HG03175 (cell line): ENCODE measurements around the gene RBBP7.

ENCODE experiments used
- ATAC-seq: cut with Tn5 transposase; IDR thresholded peaks from one replicate; pipeline ENCODE4 v1.9.1; 2021; ENCODE audit warnings: mild to moderate bottlenecking, moderate library complexity; ENCODE audit not compliant: unreplicated experiment

RBBP7 gene

GRCh38 chrX:16870095-16870861, at the start of gene RBBP7:
TSS of gene RBBP7 (minus strand) at chrX:16870362. CDS start at chrX:16870053, 309 bp downstream.
- peak; percentile 68 for ATAC-seq

- no peak for ATAC-seq
Observed at GRCh38 chrX:16918979-16919378, 48.8 kb upstream of the RBBP7 start.

DNA sequence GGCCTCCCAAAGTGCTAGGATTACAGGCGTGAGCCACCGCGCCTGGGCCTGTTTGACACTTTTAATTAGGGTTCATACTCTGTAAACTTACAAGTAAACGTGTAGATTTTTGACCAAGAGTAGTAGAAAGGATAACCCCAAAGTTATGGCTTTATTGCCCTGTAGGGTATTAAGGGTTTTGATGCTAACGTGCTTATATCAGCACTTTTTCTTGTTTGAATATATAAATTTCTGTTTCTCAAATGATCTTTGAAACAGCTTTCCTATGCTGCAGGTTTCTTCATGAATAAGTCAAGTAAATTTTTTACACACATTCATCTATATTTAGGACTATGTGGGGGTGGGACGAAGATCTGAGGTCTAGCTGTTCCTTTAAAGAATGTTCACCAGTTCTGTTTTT, 47.0 kb upstream of the RBBP7 start:
- ATAC-seq, result no peak

GRCh38 chrX:16916561-16916960, 46.4 kb upstream of the RBBP7 start:
- ATAC-seq, result no peak

DNA sequence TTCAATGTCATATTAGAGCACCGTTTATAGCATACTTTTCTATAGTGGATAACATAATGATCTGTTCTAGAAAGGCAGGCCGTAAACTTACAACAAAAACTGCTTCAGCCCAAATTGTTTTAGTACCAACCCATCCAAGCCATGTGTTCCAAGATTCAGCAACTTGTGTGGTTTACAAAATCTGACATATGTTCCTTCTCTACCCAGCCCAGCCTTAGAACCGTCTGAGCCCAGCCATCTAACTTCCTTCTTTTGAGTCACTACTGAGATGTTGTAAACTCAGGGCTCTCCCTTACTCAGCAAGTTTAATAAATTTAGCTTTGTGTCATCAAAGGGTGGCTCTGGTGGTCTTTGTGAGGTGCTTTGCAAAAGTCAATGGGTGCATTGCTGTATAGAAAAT, 43.9 kb upstream of the RBBP7 start:
- no peak for ATAC-seq

GRCh38 chrX:16910376-16910775, 40.2 kb upstream of the RBBP7 start:
- ATAC-seq, result no peak

GRCh38 chrX:16903274-16904022, 33.3 kb upstream of the RBBP7 start:
- peak; percentile 70 for ATAC-seq

DNA sequence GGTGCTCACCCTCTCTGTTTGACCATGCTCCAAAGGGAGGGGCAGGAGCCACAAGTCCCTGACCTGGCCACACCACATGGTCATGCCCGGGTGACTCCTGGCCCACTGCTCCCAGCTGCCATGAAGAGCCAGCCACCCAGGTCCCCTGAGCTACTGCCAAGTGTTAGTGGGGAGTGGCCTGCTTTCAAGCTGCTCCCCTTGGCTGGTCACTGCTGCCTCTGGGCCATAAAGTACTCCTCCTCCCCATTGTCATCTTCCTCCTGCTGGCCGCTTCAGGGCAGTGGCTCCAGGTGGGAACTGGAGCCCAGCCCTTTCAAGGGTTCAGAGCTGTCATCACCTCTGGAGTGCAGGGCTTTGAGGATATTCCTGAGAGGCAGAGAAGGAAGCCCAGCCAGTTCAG, 27.3 kb upstream of the RBBP7 start:
- ATAC-seq, result no peak

GRCh38 chrX:16892504-16893362, 22.6 kb upstream of the RBBP7 start:
- peak; percentile 59 for ATAC-seq

DNA sequence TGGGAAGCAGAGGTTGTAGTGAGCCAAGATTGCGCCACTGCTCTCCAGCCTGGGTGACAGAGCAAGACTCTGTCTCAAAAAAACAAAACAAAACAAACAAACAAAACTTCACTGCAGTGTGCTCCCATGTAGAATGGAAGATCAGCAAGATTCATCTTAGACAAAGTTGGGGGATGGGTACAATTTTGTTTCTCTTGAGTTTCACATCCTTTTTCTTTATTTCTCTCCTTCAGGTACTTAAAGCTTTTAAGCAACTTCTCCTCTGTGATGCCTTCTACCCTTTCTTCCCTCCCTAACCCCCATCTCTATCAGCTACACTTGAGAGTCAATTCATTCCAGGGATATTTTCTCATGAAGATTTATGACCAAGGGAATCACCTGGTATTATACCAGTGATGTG, 15.5 kb upstream of the RBBP7 start:
- no peak for ATAC-seq

GRCh38 chrX:16883487-16883804, 13.3 kb upstream of the RBBP7 start:
- no peak for ATAC-seq

DNA sequence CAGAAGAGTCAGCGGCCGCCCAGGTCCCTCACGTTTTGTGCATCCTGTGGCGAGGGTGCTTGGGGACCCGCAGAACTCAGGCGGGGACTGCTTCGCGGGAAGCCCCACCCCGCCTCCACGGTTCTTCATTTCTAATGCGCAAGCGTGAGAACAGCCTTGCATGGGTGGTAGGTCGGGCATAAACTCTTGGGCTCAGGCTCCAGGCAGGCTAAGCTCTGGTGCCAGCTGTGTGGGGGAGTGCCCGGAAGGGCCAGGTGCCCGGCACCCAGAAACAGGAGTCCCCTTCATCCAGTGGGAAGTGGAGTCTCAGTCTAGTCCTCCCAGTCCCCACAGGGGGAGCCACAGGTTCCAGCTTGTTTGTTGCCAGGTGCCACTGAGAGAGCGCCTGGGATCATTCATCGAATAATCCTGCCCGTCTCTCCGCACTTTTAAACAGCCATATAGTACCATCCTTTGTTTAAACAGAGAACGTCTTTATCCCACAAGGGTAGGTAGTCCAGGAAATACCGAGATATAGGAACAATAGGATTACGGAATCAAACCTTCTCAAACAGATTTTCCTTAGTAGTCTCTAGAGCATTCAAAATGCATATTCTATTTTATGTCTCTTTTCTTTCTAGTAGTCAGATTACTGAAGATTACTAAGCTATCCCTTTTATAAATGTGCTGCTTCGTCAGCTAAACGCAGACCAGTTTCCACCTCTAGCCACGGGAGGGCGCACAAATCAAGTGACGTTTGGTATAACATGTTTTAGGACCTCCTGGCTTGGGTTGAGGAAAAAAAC, 12.7 kb upstream of the RBBP7 start:
- peak; percentile 56 for ATAC-seq

DNA sequence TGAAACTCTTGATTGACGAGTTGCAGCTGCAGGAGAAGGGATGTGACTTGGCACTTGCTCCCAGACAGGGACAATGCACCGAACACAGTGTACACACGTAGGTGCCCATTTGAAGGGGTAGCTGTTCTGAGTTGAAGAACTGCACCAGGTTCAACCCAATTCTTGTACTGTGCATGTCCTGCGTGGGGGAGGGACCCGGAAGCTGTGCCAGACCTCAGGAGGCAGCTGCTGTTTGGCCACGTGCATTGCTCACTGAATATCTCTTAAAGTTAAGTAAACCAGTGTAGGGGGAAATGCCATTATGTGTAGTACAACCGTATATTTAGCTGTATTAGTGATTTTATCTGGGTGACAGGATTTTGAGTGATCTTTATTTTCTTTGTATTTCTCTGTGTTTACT, 12.0 kb upstream of the RBBP7 start:
- ATAC-seq, result no peak

DNA sequence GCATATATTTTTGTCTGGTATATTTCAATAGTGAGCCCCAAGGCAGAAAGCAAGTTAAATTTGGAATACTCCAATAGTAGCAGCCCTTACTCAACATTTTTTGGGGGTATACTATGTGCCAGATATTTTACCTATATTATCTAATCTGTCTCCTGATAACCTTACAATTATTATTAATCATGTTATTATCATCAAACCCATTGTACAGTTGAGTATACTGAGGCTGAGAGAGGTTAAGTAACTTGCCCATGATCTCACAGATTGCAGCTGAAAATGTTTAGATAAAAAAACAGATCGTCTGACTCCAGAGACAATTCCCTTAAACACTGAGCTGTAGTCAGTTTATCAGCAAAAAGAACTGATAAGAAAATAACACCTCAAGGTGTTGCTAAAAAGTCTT, 6.5 kb upstream of the RBBP7 start:
- ATAC-seq, result no peak

GRCh38 chrX:16874458-16875095, 4.4 kb upstream of the RBBP7 start:
- ATAC-seq, result no peak

DNA sequence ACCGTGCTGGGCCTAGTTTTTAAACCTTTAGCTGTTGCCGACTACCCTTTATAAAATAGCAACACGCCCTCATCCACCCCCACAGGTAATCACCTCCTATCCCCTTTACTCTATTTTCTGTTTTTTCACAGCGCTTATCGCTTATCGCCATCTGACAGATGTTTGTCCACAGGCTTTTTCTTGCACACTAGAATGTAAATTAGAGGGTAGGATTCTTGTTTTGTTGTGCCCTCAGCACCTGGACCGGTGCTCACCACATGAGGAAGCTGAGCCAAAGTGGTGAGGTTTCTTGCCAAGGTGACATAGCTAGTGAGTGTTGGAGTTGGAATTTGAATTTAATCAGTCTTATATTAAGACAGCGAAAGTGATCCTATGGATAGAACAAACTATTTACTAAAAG, 2.9 kb upstream of the RBBP7 start:
- no peak for ATAC-seq

DNA sequence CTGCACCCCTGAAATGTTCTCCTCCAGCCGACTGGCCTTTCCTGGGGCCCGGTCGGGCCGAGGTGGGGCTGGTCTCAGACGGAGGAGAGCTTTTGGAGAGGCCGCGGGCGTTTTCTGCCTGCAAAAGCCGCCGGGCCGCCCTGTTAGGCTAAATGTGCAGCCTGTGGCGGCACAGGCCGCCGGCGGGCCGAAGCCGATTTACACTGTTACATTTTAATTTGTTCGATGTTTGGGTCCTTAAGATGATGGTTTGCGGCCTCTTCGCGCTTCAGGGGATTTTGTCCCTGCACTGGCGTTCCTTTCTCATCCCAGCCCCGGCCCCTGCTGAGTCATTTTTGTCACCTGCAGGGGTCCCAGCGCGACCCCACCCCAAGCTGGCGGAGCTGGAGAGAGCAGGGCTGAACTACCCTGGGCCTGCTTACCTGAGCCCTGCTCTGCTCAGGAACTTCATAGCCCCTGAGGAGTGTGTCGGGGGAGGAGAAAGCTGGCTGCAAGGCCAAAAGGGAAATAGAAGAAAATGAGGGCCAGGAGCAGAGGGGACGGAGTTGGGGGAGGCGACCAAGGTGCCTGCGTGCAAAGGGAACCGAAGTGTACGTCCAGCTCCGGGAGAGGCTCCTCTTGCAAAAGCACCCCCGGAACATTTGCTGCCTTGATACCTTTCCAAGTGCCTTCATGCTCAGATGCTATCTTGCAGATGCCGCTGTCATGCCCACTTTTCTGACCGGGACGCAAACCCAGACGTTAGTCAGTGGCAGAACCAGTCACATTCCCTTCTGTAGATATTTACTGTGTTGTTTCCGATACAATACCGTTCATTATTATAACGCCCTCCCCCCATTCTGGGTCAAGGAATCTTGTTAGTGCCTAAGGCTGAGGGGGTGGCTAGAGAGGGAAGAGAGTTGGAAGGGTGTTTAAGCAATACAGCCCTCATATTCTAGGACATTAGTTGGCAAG, 977 bp upstream of the RBBP7 start:
- peak; percentile 5 for ATAC-seq

DNA sequence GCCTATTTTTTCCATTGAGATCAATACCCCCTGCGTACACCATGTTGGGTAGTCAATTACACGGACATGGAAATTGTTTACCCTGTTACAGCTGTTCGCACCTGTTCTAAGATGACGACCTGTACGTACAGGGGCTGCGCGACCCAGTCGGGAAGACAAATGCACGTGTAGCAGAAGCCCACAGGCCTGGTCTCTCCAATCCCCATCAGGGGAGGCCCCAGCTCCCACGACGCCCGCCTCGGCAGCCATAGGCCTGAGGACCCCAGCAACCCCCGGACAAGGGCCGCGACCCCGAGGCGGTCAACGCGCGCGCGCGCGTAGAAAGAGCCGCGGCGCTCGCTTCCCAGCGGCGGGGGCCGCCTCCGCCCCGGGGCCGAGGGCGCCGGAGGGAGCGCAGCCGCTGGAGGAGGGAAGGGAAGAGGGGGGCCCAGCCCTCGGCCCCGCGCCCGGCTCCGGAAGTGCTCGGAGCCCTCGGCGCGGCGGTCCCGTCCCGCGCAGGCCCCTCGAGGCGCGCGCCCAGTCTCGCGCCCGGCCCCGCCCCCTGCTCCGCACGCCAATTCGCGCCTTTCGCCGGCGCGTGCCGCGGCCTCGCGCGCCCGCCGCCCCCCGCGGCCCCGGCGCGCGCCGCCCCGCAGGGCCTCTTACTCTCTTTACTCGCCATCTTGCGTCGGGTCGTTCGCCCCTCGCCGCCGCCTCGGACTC, 618 bp downstream of the RBBP7 start:
- ATAC-seq, result peak; percentile 46

GRCh38 chrX:16868920-16869319, 1.2 kb downstream of the RBBP7 start:
- no peak for ATAC-seq
